B cell (primary cell): ENCODE data around the gene KMO. TPM values are rescaled to one million over a fixed set of nuclear protein-coding genes. Genes with fewer than 3 reads are reported as not detected.

Experiments
- ATAC-seq: fragments of 200-7000 bp; cut with Tn5 transposase; one replicate; pipeline ENCODE4 v1.10.0; 2021; ENCODE audit warnings: low read depth, mild to moderate bottlenecking, moderate number of reproducible peaks, moderate library complexity
- CTCF ChIA-PET: fragments of 350-600 bp; sonication (Branson Sonifier 250); formaldehyde crosslinking; loops from one replicate; lab custom pipeline; 2021; ENCODE audit warnings: antibody characterized with exemption, inconsistent platforms; lab: Charles Lee
- POLR2A ChIA-PET: fragments of 350-600 bp; sonication (Branson Sonifier 250); formaldehyde crosslinking; loops from one replicate; lab custom pipeline; 2021; ENCODE audit warnings: antibody characterized with exemption; lab: Charles Lee
- DNase-seq: peaks from one replicate; pipeline ENCODE4 v3.0.0; 2013
- H2AFZ ChIP-seq: 2 replicates; pipeline ENCODE4 v1.6.1; 2012; ENCODE audit warnings: mild to moderate bottlenecking, low read depth, low read length; ENCODE audit not compliant: insufficient read depth, poor library complexity, severe bottlenecking
- H3K27ac ChIP-seq, 2 donors: 1 replicate in 1 of 2; 2 replicates in 1 of 2; pipeline ENCODE4 v1.5.1; 2012 to 2013; ENCODE audit warnings: low read length in 2 of 2, mild to moderate bottlenecking in 2 of 2, moderate library complexity in 1 of 2
- H3K27me3 ChIP-seq, 4 experiments: fragments of 200-600 bp in 1 of 4; sonication (generic) in 1 of 4; replicated peaks in 1 of 4; 1 replicate in 2 of 4; 2 replicates in 2 of 4; pipeline versions ENCODE4 v1.6.1 to v1.7.0; 2013 to 2016; ENCODE audit warnings: low read length in 3 of 4, mild to moderate bottlenecking in 2 of 4, mixed read lengths in 1 of 4, moderate library complexity in 1 of 4; ENCODE audit not compliant: insufficient read depth in 4 of 4, control insufficient read depth in 3 of 4; ENCODE audit errors: control extremely low read depth in 1 of 4
- H3K36me3 ChIP-seq, 2 experiments: replicated peaks in 1 of 2; 1 replicate in 1 of 2; 2 replicates in 1 of 2; pipeline versions ENCODE4 v1.6.1 to v1.7.1; 2013; ENCODE audit warnings: low read length in 1 of 2; ENCODE audit not compliant: insufficient read depth in 2 of 2, control insufficient read depth in 1 of 2; ENCODE audit errors: control extremely low read depth in 1 of 2, extremely low read depth in 1 of 2
- H3K4me1 ChIP-seq, 2 donors: fragments of 200-600 bp in 1 of 2; sonication (generic) in 1 of 2; 1 replicate in 1 of 2; 2 replicates in 1 of 2; pipeline versions ENCODE4 v1.5.1 to v1.6.1; 2013 to 2017; ENCODE audit warnings: low read length in 2 of 2; ENCODE audit not compliant: control insufficient read depth in 2 of 2, insufficient read depth in 2 of 2
- H3K4me2 ChIP-seq: replicated peaks from 2 replicates; pipeline ENCODE3; 2012; ENCODE audit warnings: mild to moderate bottlenecking, low read depth, low read length; ENCODE audit not compliant: poor library complexity, severe bottlenecking
- H3K4me3 ChIP-seq, 5 experiments: fragments of 200-600 bp in 1 of 5; sonication (generic) in 1 of 5; 1 replicate in 3 of 5; 2 replicates in 2 of 5; pipeline versions ENCODE4 v1.5.1 to v1.7.0; 2011 to 2016; ENCODE audit warnings: low read length in 4 of 5, mild to moderate bottlenecking in 4 of 5, low read depth in 2 of 5, control low read depth in 1 of 5, moderate library complexity in 1 of 5; ENCODE audit not compliant: insufficient read depth in 1 of 5; ENCODE audit errors: control extremely low read depth in 1 of 5, extremely low read depth in 1 of 5
- H3K79me2 ChIP-seq: fragments of 200-600 bp; sonication (generic); one replicate; pipeline ENCODE4 v1.6.0; 2016; ENCODE audit warnings: low read length; ENCODE audit not compliant: control insufficient read depth, insufficient read depth
- H3K9ac ChIP-seq: fragments of 200-600 bp; sonication (generic); 2 replicates; pipeline ENCODE4 v1.6.1; 2017; ENCODE audit warnings: mild to moderate bottlenecking, low read length, moderate library complexity
- H3K9me3 ChIP-seq, 3 donors: one replicate each; pipeline versions ENCODE4 v1.6.1 to v1.7.1; 2013; ENCODE audit warnings: low read length in 2 of 3; ENCODE audit not compliant: control insufficient read depth in 2 of 3, insufficient read depth in 1 of 3; ENCODE audit errors: control extremely low read depth in 1 of 3
- H4K20me1 ChIP-seq: 2 replicates; pipeline ENCODE4 v1.6.0; 2012; ENCODE audit warnings: mild to moderate bottlenecking, low read length; ENCODE audit not compliant: insufficient read depth, control insufficient read depth, poor library complexity, severe bottlenecking
- H3K27ac Mint-ChIP-seq: one replicate; pipeline ENCODE4 v1.8.0; 2021; ENCODE audit warnings: mixed read lengths
- H3K27me3 Mint-ChIP-seq: one replicate; pipeline ENCODE4 v1.8.0; 2021; ENCODE audit warnings: mixed read lengths
- H3K4me1 Mint-ChIP-seq: one replicate; pipeline ENCODE4 v1.8.0; 2021; ENCODE audit warnings: mixed read lengths
- H3K4me3 Mint-ChIP-seq: one replicate; pipeline ENCODE4 v1.8.0; 2021; ENCODE audit warnings: mixed read lengths
- H3K9me3 Mint-ChIP-seq: one replicate; pipeline ENCODE4 v1.8.0; 2022; ENCODE audit warnings: mixed read lengths; ENCODE audit not compliant: insufficient read depth
- EZH2 ChIP-seq: IDR thresholded peaks from 2 replicates; pipeline ENCODE4 v1.6.1; 2012; ENCODE audit warnings: borderline replicate concordance, low read depth, mild to moderate bottlenecking, moderate library complexity, low read length; ENCODE audit not compliant: insufficient read depth, poor library complexity, severe bottlenecking
- WGBS: methylation state at CpG from one replicate; pipeline ENCODE4 v1.1.5; 2013; ENCODE audit warnings: missing lambda C conversion rate; ENCODE audit not compliant: insufficient coverage; 5-methylcytosine and 5-hydroxymethylcytosine counted together
- intact Hi-C: fragments of 100-400 bp; cut with micrococcal nuclease; formaldehyde crosslinking; loops from one replicate; pipeline ENCODE4 v1.10.0; 2022
- polyA plus RNA-seq: library from polyadenylated mRNA; depleted of rRNA; stranded (reverse); fragments of >200 nt; gene quantifications from 2 replicates; pipeline ENCODE4 v1.2.3, GENCODE V29; 2012
- total RNA-seq, 2 donors: library from RNA; stranded (reverse); fragments of 120-200 nt in 1 of 2; gene quantifications; 1 replicate in 1 of 2; 2 replicates in 1 of 2; pipeline versions ENCODE4 v1.2.3 to v1.2.4, GENCODE V29; 2013 to 2022
- TF ChIP-seq, protein P1 (sequence below): fragments of 200-600 bp; IDR thresholded peaks from one replicate; pipeline ENCODE4 v1.8.0; 2022; ENCODE audit warnings: antibody characterized with exemption, mild to moderate bottlenecking

KMO gene
- total and polyA plus RNA-seq, 2 donors (not counting 1 experiment from before 2014, with no cell fraction given): 14.0 to 34.0 TPM

DNA sequence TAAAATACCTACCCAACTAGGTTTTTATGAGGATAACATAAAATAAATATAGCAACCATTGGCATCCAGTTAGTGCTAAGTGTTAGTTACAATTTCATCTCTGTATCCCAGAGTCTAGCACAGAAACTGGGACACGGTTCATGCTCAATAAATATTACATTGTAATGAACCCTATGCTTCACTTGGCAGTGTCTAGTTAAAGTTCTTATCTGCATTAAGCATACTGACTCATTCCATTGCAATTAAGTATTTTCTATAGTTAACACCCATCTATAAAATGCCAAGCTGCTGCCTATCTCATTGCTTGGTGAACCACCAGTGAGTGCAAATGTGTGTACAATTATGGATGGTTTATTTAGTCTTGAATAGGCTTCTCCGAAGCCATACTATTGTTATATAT, 92.8 kb downstream of the KMO start:
- Histone ChIP-seq H3K36me3 (peaks cover 0 to 7% of the 10 kb centered on the region in 2 experiments), H3K4me3 (no peak overlapping the region), H3K4me1 (peaks cover 14 to 16% of the 10 kb centered on the region in 2 donors), H3K79me2 (peaks cover 10% of the 10 kb centered on the region), H3K27ac (no peak overlapping the region), H2AFZ (no peak overlapping the region), H3K9ac (no peak overlapping the region), H3K9me3 (no peaks in the 10 kb centered on the region), H3K4me2 (no peak overlapping the region), H3K27me3 (no peaks in the 10 kb centered on the region), H4K20me1 (no peaks in the 10 kb centered on the region)
- DNase-seq (no peak), ATAC-seq (no peak)
- Mint-ChIP-seq H3K9me3 (no peaks in the 10 kb centered on the region), H3K4me3 (no peak overlapping the region), H3K4me1 (peaks cover 31% of the 10 kb centered on the region), H3K27ac (no peak overlapping the region), H3K27me3 (no peaks in the 10 kb centered on the region)
- POLR2A ChIA-PET: no interaction called here
- intact Hi-C loops: loop anchor here (5.0 kb wide), 1 partner anchor 73 kb away; no protein-coding TSS in a partner anchor
- TF ChIP-seq EZH2: no peak
- TF ChIP-seq, protein P1, sequence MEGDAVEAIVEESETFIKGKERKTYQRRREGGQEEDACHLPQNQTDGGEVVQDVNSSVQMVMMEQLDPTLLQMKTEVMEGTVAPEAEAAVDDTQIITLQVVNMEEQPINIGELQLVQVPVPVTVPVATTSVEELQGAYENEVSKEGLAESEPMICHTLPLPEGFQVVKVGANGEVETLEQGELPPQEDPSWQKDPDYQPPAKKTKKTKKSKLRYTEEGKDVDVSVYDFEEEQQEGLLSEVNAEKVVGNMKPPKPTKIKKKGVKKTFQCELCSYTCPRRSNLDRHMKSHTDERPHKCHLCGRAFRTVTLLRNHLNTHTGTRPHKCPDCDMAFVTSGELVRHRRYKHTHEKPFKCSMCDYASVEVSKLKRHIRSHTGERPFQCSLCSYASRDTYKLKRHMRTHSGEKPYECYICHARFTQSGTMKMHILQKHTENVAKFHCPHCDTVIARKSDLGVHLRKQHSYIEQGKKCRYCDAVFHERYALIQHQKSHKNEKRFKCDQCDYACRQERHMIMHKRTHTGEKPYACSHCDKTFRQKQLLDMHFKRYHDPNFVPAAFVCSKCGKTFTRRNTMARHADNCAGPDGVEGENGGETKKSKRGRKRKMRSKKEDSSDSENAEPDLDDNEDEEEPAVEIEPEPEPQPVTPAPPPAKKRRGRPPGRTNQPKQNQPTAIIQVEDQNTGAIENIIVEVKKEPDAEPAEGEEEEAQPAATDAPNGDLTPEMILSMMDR: no peak
- WGBS: 100% methylated on average over 1 of the region's 2 CpGs
- CTCF ChIA-PET: interaction anchor here (0.9 to 2.2 kb wide), 3 partner anchors 14 to 18 kb away, joined by 3 to 7 read pairs (median 3); no protein-coding TSS in a partner anchor
